ENCODE results near the gene PDSS2.

DNA sequence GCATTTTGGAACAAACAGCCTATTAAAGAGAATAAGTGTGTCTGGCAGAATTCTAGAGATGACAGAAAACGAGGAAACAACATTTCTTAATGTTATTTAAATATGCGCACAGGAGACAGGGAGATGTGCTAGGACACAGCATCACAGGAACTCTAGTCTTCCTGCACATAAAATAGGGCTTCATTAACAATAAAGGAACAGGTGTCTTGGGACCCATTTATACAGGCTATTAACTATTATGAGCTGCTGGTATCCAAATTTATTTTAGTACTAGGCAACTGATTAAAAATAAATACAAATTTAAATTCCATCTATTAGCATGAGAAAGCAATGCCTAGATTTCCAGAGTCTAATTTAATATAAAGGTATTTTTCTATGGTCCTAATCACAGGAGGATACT lies 102.3 kb downstream of the PDSS2 start:
- TF ChIP-seq, protein P1, sequence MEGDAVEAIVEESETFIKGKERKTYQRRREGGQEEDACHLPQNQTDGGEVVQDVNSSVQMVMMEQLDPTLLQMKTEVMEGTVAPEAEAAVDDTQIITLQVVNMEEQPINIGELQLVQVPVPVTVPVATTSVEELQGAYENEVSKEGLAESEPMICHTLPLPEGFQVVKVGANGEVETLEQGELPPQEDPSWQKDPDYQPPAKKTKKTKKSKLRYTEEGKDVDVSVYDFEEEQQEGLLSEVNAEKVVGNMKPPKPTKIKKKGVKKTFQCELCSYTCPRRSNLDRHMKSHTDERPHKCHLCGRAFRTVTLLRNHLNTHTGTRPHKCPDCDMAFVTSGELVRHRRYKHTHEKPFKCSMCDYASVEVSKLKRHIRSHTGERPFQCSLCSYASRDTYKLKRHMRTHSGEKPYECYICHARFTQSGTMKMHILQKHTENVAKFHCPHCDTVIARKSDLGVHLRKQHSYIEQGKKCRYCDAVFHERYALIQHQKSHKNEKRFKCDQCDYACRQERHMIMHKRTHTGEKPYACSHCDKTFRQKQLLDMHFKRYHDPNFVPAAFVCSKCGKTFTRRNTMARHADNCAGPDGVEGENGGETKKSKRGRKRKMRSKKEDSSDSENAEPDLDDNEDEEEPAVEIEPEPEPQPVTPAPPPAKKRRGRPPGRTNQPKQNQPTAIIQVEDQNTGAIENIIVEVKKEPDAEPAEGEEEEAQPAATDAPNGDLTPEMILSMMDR (conservative IDR thresholded peaks at IDR 0.05), result no peak
- no peak for TF ChIP-seq EZH2 (IDR thresholded peaks at IDR 0.05; ENCODE audit: low read depth)
